ENCODE results near the gene STK38. TPM values are rescaled to one million over a fixed set of nuclear protein-coding genes. Genes with fewer than 3 reads are reported as not detected.
A peak's percentile ranks its signal among the peaks of the same experiment; 100 is the strongest.

The STK38 gene
- total and polyA plus RNA-seq, 9 of the 15 experiments (the other 6 are each of a cell fraction or from before 2014, with no cell fraction given) = 5.7 to 28.7 (median 19.5) TPM

DNA sequence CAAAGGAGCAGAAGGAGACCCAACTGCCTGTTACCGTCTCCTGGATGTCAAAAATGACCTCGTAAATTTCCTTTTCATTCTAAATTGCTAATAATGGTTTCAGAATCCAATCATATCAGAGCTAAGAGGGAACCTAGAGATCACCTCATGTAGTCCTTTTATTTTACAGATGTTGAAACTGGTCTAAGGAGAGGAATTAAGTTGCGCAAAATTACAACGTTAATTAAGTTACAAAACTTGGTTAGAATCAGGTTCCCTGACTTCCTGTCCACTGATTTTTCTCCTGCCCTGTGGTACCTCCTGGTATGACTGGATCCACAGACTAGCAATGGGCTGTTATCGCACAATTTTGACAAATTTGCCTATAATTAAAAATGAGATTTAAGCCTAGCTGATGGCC, 9.0 kb upstream of the STK38 start:
- CTCF ChIA-PET (ENCODE audit: low intra/inter-chr PET ratio) = no interaction called here
- no peaks in the 10 kb centered on the region for H3K79me2 ChIP-seq (ENCODE audit: control insufficient read depth, insufficient read depth, low read length)
- H3K4me1 ChIP-seq (replicated peaks in 1 of 2; ENCODE audit: control insufficient read depth in 2 of 2, insufficient read depth in 2 of 2, low read length in 2 of 2) = no peaks in the 10 kb centered on the region
- H3K9me1 ChIP-seq (ENCODE audit: control insufficient read depth, insufficient read depth, low read length) = no peaks in the 10 kb centered on the region
- DNase-seq (ENCODE audit: extremely low read depth in 1 of 4, low spot score in 3 of 4) = no peak
- in situ Hi-C loops (cut with MboI) (no loop called here), intact Hi-C loops (cut with micrococcal nuclease) (no loop called here)
- H3K4me3 ChIP-seq = no peak overlapping the region
- TF ChIP-seq RBM34 (IDR thresholded peaks at IDR 0.05; ENCODE audit: borderline replicate concordance, insufficient read depth, low read length) (no peak), CEBPB (tag; IDR thresholded peaks at IDR 0.05) (peak; percentile 55), PRPF4 (IDR thresholded peaks at IDR 0.05; ENCODE audit: insufficient read depth, low read depth, low read length, poor library complexity, severe bottlenecking) (no peak), ZEB2 (IDR thresholded peaks at IDR 0.05) (no peak), CBX8 (IDR thresholded peaks at IDR 0.05; ENCODE audit: borderline replicate concordance, extremely low read depth, low read depth, low read length, poor library complexity, severe bottlenecking) (no peak)
- TF ChIP-seq, protein P1, sequence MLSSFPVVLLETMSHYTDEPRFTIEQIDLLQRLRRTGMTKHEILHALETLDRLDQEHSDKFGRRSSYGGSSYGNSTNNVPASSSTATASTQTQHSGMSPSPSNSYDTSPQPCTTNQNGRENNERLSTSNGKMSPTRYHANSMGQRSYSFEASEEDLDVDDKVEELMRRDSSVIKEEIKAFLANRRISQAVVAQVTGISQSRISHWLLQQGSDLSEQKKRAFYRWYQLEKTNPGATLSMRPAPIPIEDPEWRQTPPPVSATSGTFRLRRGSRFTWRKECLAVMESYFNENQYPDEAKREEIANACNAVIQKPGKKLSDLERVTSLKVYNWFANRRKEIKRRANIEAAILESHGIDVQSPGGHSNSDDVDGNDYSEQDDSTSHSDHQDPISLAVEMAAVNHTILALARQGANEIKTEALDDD (IDR thresholded peaks at IDR 0.05) = peak; percentile 7; the same call in 1 of the 2 replicates
- FAIRE-seq = no peak
- H3K9me3 ChIP-seq (replicated peaks; ENCODE audit: control insufficient read depth, insufficient read depth, low read depth, low read length) = no peaks in the 10 kb centered on the region
- H3K9ac ChIP-seq (ENCODE audit: insufficient read depth in 1 of 2, low read depth in 2 of 2, low read length in 2 of 2) = no peak overlapping the region
- WGBS (ENCODE audit: insufficient coverage, low coverage, missing lambda C conversion rate) = 62% methylated on average over 5 of the region's 5 CpGs
- H2AFZ ChIP-seq (ENCODE audit: low read depth, low read length) = no peak overlapping the region
- POLR2A ChIA-PET = interaction anchor here (1.4 kb wide), 1 partner anchor 10 kb away, joined by 3 read pairs; no protein-coding TSS in a partner anchor
- H3K4me2 ChIP-seq (ENCODE audit: insufficient read depth, low read length) = no peak overlapping the region
- H4K20me1 ChIP-seq (replicated peaks; ENCODE audit: control insufficient read depth, insufficient read depth, low read length) = no peaks in the 10 kb centered on the region
- H3K27ac ChIP-seq (ENCODE audit: extremely low read depth, low read depth, low read length) = no peak overlapping the region
- H3K27me3 ChIP-seq (ENCODE audit: control insufficient read depth in 2 of 2, insufficient read depth in 2 of 2, low read length in 2 of 2) = no peaks in the 10 kb centered on the region
- BruUV-seq (replicated peaks) = no TSS peak
- ATAC-seq = no peak
- H3K36me3 ChIP-seq (ENCODE audit: control insufficient read depth, insufficient read depth, low read length) = no peaks in the 10 kb centered on the region

Measured in K562 (cell line).